Measurements from ENCODE around the gene SHB.

The SHB gene

GRCh38 chr9:37983381-37984067 lies 85.5 kb downstream of the SHB start:
- peaks cover 0 to 8% of the 10 kb centered on the region in 2 experiments; a peak in 1 of 3 replicates for H3K36me3 ChIP-seq (ENCODE audit: control insufficient read depth in 2 of 2, insufficient read depth in 1 of 2, low read length in 2 of 2)
- no peak overlapping the region for H3K27ac ChIP-seq (ENCODE audit: extremely low read depth, low read depth, low read length)
- POLR2A ChIA-PET: no interaction called here
- CTCF ChIA-PET: interaction anchor here (0.7 kb wide), 2 partner anchors 21 to 176 kb away, joined by 3 read pairs; no protein-coding TSS in a partner anchor
- TF ChIP-seq ZNF184 (tag by site-specific recombination; IDR thresholded peaks at IDR 0.05): no peak
- no peak for TF ChIP-seq ZNF704 (tag by site-specific recombination; IDR thresholded peaks at IDR 0.05)
- TF ChIP-seq ZBTB48 (tag by site-specific recombination; IDR thresholded peaks at IDR 0.05): no peak
- H3K4me3 ChIP-seq (ENCODE audit: low read depth, low read length): no peak overlapping the region
- no peaks in the 10 kb centered on the region for H3K4me1 ChIP-seq (ENCODE audit: control insufficient read depth, insufficient read depth, low read length)
- H3K9me3 ChIP-seq (ENCODE audit: control insufficient read depth, insufficient read depth, low read depth, low read length): no peaks in the 10 kb centered on the region

DNA sequence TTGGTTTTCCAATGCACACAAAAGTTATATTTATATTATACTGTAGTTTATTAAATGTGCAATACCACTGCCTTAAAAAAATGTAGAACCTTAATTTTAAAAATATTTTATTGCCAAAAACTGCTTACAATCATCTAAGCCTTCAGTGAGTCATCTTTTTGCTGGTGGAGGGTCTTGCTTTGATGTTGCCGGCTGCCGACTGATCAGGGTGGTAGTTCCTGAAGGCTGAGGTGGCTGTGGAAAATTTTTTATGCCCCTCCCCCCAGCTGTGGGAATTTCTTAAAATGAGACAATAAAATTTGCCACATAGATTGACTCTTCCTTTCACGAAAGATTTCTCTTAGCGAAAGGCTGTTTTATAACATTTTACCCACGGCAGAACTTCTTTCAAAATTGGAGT lies 89.2 kb downstream of the SHB start:
- POLR2A ChIA-PET: no interaction called here
- CTCF ChIA-PET: no interaction called here

DNA sequence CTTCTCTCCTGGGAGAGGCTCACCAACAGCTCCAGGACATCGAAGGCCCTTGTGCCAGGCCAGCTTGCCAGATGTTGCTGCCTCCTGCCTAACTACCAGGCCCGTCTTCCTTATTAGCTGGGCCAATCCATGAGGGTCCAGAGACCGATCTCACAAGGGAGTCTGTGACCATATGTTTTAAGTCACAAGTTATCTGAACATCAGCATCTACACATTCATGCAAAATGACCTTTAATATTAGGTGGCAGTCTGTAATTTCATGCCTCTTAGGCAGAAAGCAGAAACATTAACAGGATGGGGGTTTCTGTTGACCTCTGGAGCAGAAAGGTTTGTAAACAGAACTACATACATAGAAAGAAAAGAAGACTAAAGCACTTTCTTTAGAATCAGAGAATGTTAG lies 90.0 kb downstream of the SHB start:
- ChIA-PET CTCF (interaction anchor here (0.6 kb wide), 1 partner anchor 111 kb away, joined by 4 read pairs; no protein-coding TSS in a partner anchor), POLR2A (no interaction called here)
- Histone ChIP-seq H3K9me3 (ENCODE audit: control insufficient read depth, insufficient read depth, low read depth, low read length) (no peaks in the 10 kb centered on the region), H3K27ac (ENCODE audit: extremely low read depth, low read depth, low read length) (no peak overlapping the region), H3K36me3 (ENCODE audit: control insufficient read depth in 2 of 2, insufficient read depth in 1 of 2, low read length in 2 of 2) (peaks cover 0 to 15% of the 10 kb centered on the region in 2 experiments; a peak in 2 of 3 replicates), H3K4me3 (ENCODE audit: low read depth, low read length) (no peak overlapping the region), H3K4me1 (ENCODE audit: control insufficient read depth, insufficient read depth, low read length) (no peaks in the 10 kb centered on the region)
- TF ChIP-seq, protein P1, sequence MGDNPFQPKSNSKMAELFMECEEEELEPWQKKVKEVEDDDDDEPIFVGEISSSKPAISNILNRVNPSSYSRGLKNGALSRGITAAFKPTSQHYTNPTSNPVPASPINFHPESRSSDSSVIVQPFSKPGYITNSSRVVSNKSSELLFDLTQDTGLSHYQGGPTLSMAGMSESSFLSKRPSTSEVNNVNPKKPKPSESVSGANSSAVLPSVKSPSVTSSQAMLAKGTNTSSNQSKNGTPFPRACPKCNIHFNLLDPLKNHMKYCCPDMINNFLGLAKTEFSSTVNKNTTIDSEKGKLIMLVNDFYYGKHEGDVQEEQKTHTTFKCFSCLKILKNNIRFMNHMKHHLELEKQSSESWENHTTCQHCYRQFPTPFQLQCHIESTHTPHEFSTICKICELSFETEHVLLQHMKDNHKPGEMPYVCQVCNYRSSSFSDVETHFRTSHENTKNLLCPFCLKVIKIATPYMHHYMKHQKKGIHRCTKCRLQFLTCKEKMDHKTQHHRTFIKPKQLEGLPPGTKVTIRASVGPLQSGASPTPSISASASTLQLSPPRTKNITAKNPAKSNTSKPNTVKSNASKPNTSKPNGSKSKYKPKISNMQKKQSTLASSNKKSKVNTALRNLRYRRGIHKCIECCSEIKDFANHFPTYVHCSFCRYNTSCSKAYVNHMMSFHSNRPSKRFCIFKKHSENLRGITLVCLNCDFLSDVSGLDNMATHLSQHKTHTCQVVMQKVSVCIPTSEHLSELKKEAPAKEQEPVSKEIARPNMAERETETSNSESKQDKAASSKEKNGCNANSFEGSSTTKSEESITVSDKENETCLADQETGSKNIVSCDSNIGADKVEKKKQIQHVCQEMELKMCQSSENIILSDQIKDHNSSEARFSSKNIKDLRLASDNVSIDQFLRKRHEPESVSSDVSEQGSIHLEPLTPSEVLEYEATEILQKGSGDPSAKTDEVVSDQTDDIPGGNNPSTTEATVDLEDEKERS (tag by site-specific recombination; IDR thresholded peaks at IDR 0.05): no peak
- no peak for TF ChIP-seq ZSCAN18 (tag by site-specific recombination; IDR thresholded peaks at IDR 0.05)
- no peak for TF ChIP-seq ZNF398 (tag by site-specific recombination; IDR thresholded peaks at IDR 0.05)

More for the DNA sequence above, 89.2 kb downstream of the SHB start:
- TF ChIP-seq ZNF394 (tag by site-specific recombination; IDR thresholded peaks at IDR 0.05; ENCODE audit: borderline replicate concordance) (no peak), TCF7L2 (IDR thresholded peaks at IDR 0.05; ENCODE audit: borderline replicate concordance, low read depth, low read length) (peak; percentile 80)
- H3K4me3 ChIP-seq (ENCODE audit: low read depth, low read length): no peak overlapping the region
- peaks cover 0 to 11% of the 10 kb centered on the region in 2 experiments; a peak in 2 of 3 replicates for H3K36me3 ChIP-seq (ENCODE audit: control insufficient read depth in 2 of 2, insufficient read depth in 1 of 2, low read length in 2 of 2)
- no peaks in the 10 kb centered on the region for H3K9me3 ChIP-seq (ENCODE audit: control insufficient read depth, insufficient read depth, low read depth, low read length)
- no peaks in the 10 kb centered on the region for H3K4me1 ChIP-seq (ENCODE audit: control insufficient read depth, insufficient read depth, low read length)
- no peak overlapping the region for H3K27ac ChIP-seq (ENCODE audit: extremely low read depth, low read depth, low read length)

DNA sequence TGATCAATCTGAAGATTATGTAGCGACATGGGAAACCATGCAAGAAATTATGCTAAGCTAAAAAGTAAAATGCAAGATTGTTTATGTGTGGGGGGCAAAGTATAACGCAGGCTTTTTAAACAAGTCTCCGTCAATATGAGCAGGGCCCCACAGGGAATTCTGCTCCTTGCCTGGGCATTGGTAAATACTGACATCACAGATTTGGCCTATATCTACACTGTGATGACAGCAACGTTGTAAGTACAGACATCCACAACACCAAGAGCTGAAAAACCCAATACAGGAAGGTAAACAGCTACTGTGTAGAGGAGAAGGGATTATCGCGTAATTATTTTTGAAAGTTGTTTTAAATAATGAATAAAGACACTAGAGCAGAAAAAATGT lies 90.6 kb downstream of the SHB start:
- H3K36me3 ChIP-seq (ENCODE audit: control insufficient read depth in 2 of 2, insufficient read depth in 1 of 2, low read length in 2 of 2): peaks cover 0 to 13% of the 10 kb centered on the region in 2 experiments; a peak in 2 of 3 replicates
- POLR2A ChIA-PET: no interaction called here
- no peak overlapping the region for H3K27ac ChIP-seq (ENCODE audit: extremely low read depth, low read depth, low read length)
- no peak overlapping the region for H3K4me3 ChIP-seq (ENCODE audit: low read depth, low read length)
- CTCF ChIA-PET: interaction anchor here (0.6 kb wide), 1 partner anchor 111 kb away, joined by 4 read pairs; no protein-coding TSS in a partner anchor
- no peaks in the 10 kb centered on the region for H3K4me1 ChIP-seq (ENCODE audit: control insufficient read depth, insufficient read depth, low read length)
- H3K9me3 ChIP-seq (ENCODE audit: control insufficient read depth, insufficient read depth, low read depth, low read length): no peaks in the 10 kb centered on the region
- no peak for TF ChIP-seq ZNF777 (tag by site-specific recombination; IDR thresholded peaks at IDR 0.05; ENCODE audit: borderline replicate concordance)
- no peak for TF ChIP-seq KLF7 (tag by site-specific recombination; IDR thresholded peaks at IDR 0.05; ENCODE audit: borderline replicate concordance)
- no peak for TF ChIP-seq GFI1B (tag by site-specific recombination; IDR thresholded peaks at IDR 0.05)
- TF ChIP-seq IKZF3 (tag by site-specific recombination; IDR thresholded peaks at IDR 0.05): no peak
- no peak for TF ChIP-seq MEIS1 (CRISPR knock-in tag; IDR thresholded peaks at IDR 0.05; ENCODE audit: borderline replicate concordance)
- no peak for TF ChIP-seq TCF7L2 (IDR thresholded peaks at IDR 0.05; ENCODE audit: borderline replicate concordance, low read depth, low read length)
- TF ChIP-seq ZFP37 (tag by site-specific recombination; IDR thresholded peaks at IDR 0.05): no peak
- no peak for TF ChIP-seq ZNF274 (IDR thresholded peaks at IDR 0.05; ENCODE audit: low read length)
- no peak for TF ChIP-seq ZNF274 (tag by site-specific recombination; IDR thresholded peaks at IDR 0.05; ENCODE audit: borderline replicate concordance)
- TF ChIP-seq ZNF549 (tag by site-specific recombination; IDR thresholded peaks at IDR 0.05): no peak
- TF ChIP-seq GLI4 (tag by site-specific recombination; IDR thresholded peaks at IDR 0.05): no peak
- no peak for TF ChIP-seq ZNF184 (tag by site-specific recombination; IDR thresholded peaks at IDR 0.05)
- no peak for TF ChIP-seq ZNF426 (tag by site-specific recombination; IDR thresholded peaks at IDR 0.05)
